ACC112 (cell line): ENCODE data around the gene SLC4A1.

ENCODE experiments used
- H2AFZ ChIP-seq: fragments of 200-600 bp; sonication (generic); one replicate; pipeline ENCODE4 v1.6.0; 2017; ENCODE audit warnings: antibody characterized with exemption, low read length; ENCODE audit not compliant: unreplicated experiment
- H3K27ac ChIP-seq: fragments of 200-600 bp; sonication (generic); 2 replicates; pipeline ENCODE4 v1.5.1; 2014; ENCODE audit warnings: low read depth, mild to moderate bottlenecking, antibody characterized with exemption, low read length, moderate library complexity
- H3K27me3 ChIP-seq: fragments of 200-600 bp; sonication (generic); 2 replicates; pipeline ENCODE4 v1.6.1; 2014; ENCODE audit warnings: mild to moderate bottlenecking, antibody characterized with exemption, low read length, moderate library complexity, mixed read lengths; ENCODE audit not compliant: insufficient read depth
- H3K36me3 ChIP-seq: fragments of 200-600 bp; sonication (generic); 2 replicates; pipeline ENCODE4 v1.6.1; 2016; ENCODE audit warnings: mild to moderate bottlenecking, antibody characterized with exemption, low read length, moderate library complexity, mixed read lengths; ENCODE audit not compliant: insufficient read depth
- H3K4me1 ChIP-seq: fragments of 200-600 bp; sonication (generic); one replicate; pipeline ENCODE4 v1.6.1; 2016; ENCODE audit warnings: low read length, mixed read lengths; ENCODE audit not compliant: insufficient read depth, unreplicated experiment, control insufficient read depth
- H3K4me3 ChIP-seq: fragments of 200-600 bp; sonication (generic); 2 replicates; pipeline ENCODE4 v1.5.1; 2014; ENCODE audit warnings: mild to moderate bottlenecking, low read depth, low read length
- H3K79me2 ChIP-seq: fragments of 200-600 bp; sonication (generic); one replicate; pipeline ENCODE4 v1.6.0; 2016; ENCODE audit warnings: low read length; ENCODE audit not compliant: control insufficient read depth, unreplicated experiment, insufficient read depth

The SLC4A1 gene

GRCh38 chr17:44269535-44270240, 1.8 kb upstream of the SLC4A1 start:
- no peaks in the 10 kb centered on the region for H3K4me1 ChIP-seq
- H3K27ac ChIP-seq = no peak overlapping the region
- no peak overlapping the region for H2AFZ ChIP-seq
- H3K79me2 ChIP-seq = no peaks in the 10 kb centered on the region
- H3K4me3 ChIP-seq = no peak overlapping the region
- no peaks in the 10 kb centered on the region for H3K36me3 ChIP-seq
- no peaks in the 10 kb centered on the region for H3K27me3 ChIP-seq

GRCh38 chr17:44268709-44269534, 987 bp upstream of the SLC4A1 start:
- Histone ChIP-seq H3K4me1 (no peaks in the 10 kb centered on the region), H2AFZ (no peak overlapping the region), H3K27ac (no peak overlapping the region), H3K4me3 (no peak overlapping the region), H3K27me3 (no peaks in the 10 kb centered on the region; the same call in 1 of the 2 replicates), H3K36me3 (no peaks in the 10 kb centered on the region), H3K79me2 (no peaks in the 10 kb centered on the region)

- Histone ChIP-seq H3K27me3 (peaks cover 3% of the 10 kb centered on the region), H2AFZ (no peak overlapping the region), H3K36me3 (no peaks in the 10 kb centered on the region), H3K79me2 (no peaks in the 10 kb centered on the region), H3K4me3 (no peak overlapping the region), H3K4me1 (no peaks in the 10 kb centered on the region), H3K27ac (no peak overlapping the region)
These were observed 825 bp downstream of the SLC4A1 start for GRCh38 chr17:44267165-44267455.

- Histone ChIP-seq H3K27me3 (peaks cover 3% of the 10 kb centered on the region), H3K27ac (no peak overlapping the region), H3K4me1 (no peaks in the 10 kb centered on the region), H2AFZ (no peak overlapping the region), H3K36me3 (no peaks in the 10 kb centered on the region), H3K4me3 (no peak overlapping the region), H3K79me2 (no peaks in the 10 kb centered on the region)
These were observed 1.4 kb downstream of the SLC4A1 start for GRCh38 chr17:44266402-44267164.

- H3K4me3 ChIP-seq = no peak overlapping the region
- no peaks in the 10 kb centered on the region for H3K4me1 ChIP-seq
- no peak overlapping the region for H2AFZ ChIP-seq
- peaks cover 3% of the 10 kb centered on the region for H3K27me3 ChIP-seq
- no peak overlapping the region for H3K27ac ChIP-seq
- no peaks in the 10 kb centered on the region for H3K79me2 ChIP-seq
- H3K36me3 ChIP-seq = no peaks in the 10 kb centered on the region
These were observed 4.5 kb downstream of the SLC4A1 start for GRCh38 chr17:44263345-44263902.

- Histone ChIP-seq H3K4me3 (no peak overlapping the region), H3K36me3 (no peaks in the 10 kb centered on the region), H3K27ac (no peak overlapping the region), H3K4me1 (no peaks in the 10 kb centered on the region), H3K27me3 (peaks cover 3% of the 10 kb centered on the region), H3K79me2 (no peaks in the 10 kb centered on the region), H2AFZ (no peak overlapping the region)
These were observed 5.2 kb downstream of the SLC4A1 start for GRCh38 chr17:44262654-44263225.

- Histone ChIP-seq H3K27me3 (peaks cover 16% of the 10 kb centered on the region), H3K36me3 (no peaks in the 10 kb centered on the region), H3K79me2 (no peaks in the 10 kb centered on the region)
These were observed 7.6 kb downstream of the SLC4A1 start for GRCh38 chr17:44260296-44260695.

GRCh38 chr17:44258811-44259351, 9.1 kb downstream of the SLC4A1 start:
- H3K4me1 ChIP-seq = no peaks in the 10 kb centered on the region
- no peaks in the 10 kb centered on the region for H3K36me3 ChIP-seq
- no peak overlapping the region for H3K4me3 ChIP-seq
- H2AFZ ChIP-seq = no peak overlapping the region
- H3K79me2 ChIP-seq = no peaks in the 10 kb centered on the region
- no peak overlapping the region for H3K27ac ChIP-seq
- peaks cover 29% of the 10 kb centered on the region for H3K27me3 ChIP-seq

More at GRCh38 chr17:44260296-44260695, 7.6 kb downstream of the SLC4A1 start:
- H3K27ac ChIP-seq = no peak overlapping the region
- H2AFZ ChIP-seq = no peak overlapping the region
- H3K4me3 ChIP-seq = no peak overlapping the region
- no peaks in the 10 kb centered on the region for H3K4me1 ChIP-seq

GRCh38 chr17:44257815-44258760, 9.8 kb downstream of the SLC4A1 start:
- Histone ChIP-seq H3K4me3 (no peak overlapping the region), H3K79me2 (no peaks in the 10 kb centered on the region), H3K27me3 (peaks cover 29% of the 10 kb centered on the region), H3K36me3 (no peaks in the 10 kb centered on the region), H3K27ac (no peak overlapping the region), H3K4me1 (no peaks in the 10 kb centered on the region), H2AFZ (no peak overlapping the region)
